ENCODE results near the gene ANGPTL7.

ANGPTL7 gene

GRCh38 chr1:11184973-11185372 lies 4.2 kb upstream of the ANGPTL7 start:
- TF ChIP-seq SNAI2 (CRISPR knock-in tag; IDR thresholded peaks at IDR 0.05) (no peak), ZFP3 (CRISPR knock-in tag; IDR thresholded peaks at IDR 0.05) (no peak), PATZ1 (CRISPR knock-in tag; IDR thresholded peaks at IDR 0.05; ENCODE audit: borderline replicate concordance) (no peak)
- ATAC-seq = no peak

GRCh38 chr1:11187000-11187399 lies 2.2 kb upstream of the ANGPTL7 start:
- no peak for TF ChIP-seq ZC3H10 (CRISPR knock-in tag; IDR thresholded peaks at IDR 0.05)
- no peak for TF ChIP-seq POU6F1 (CRISPR knock-in tag; IDR thresholded peaks at IDR 0.05; ENCODE audit: borderline replicate concordance, low read depth)
- no peak for TF ChIP-seq CSDC2 (CRISPR knock-in tag; IDR thresholded peaks at IDR 0.05)
- TF ChIP-seq ARNTL (CRISPR knock-in tag; IDR thresholded peaks at IDR 0.05; ENCODE audit: borderline replicate concordance, low read depth) = no peak
- TF ChIP-seq CSRNP3 (CRISPR knock-in tag; IDR thresholded peaks at IDR 0.05) = no peak
- no peak for TF ChIP-seq GLIS3 (CRISPR knock-in tag; IDR thresholded peaks at IDR 0.05)
- TF ChIP-seq BACH2 (CRISPR knock-in tag; IDR thresholded peaks at IDR 0.05; ENCODE audit: borderline replicate concordance) = no peak
- no peak for TF ChIP-seq ZFP3 (CRISPR knock-in tag; IDR thresholded peaks at IDR 0.05)
- no peak for TF ChIP-seq PPARA (CRISPR knock-in tag; IDR thresholded peaks at IDR 0.05; ENCODE audit: borderline replicate concordance)
- no peak for TF ChIP-seq ESRRG (CRISPR knock-in tag; IDR thresholded peaks at IDR 0.05)
- no peak for TF ChIP-seq ZNF565 (CRISPR knock-in tag; conservative IDR thresholded peaks at IDR 0.05; ENCODE audit: low read depth)
- no peak for TF ChIP-seq ZNF70 (CRISPR knock-in tag; IDR thresholded peaks at IDR 0.05)
- no peak for TF ChIP-seq TOX (CRISPR knock-in tag; IDR thresholded peaks at IDR 0.05; ENCODE audit: borderline replicate concordance)
- TF ChIP-seq ISL1 (CRISPR knock-in tag; IDR thresholded peaks at IDR 0.05) = no peak
- no peak for ATAC-seq

GRCh38 chr1:11187494-11187893 lies 1.7 kb upstream of the ANGPTL7 start:
- no peak for ATAC-seq
- TF ChIP-seq BACH2 (CRISPR knock-in tag; IDR thresholded peaks at IDR 0.05; ENCODE audit: borderline replicate concordance) (no peak), PPARA (CRISPR knock-in tag; IDR thresholded peaks at IDR 0.05; ENCODE audit: borderline replicate concordance) (no peak), TSHZ2 (CRISPR knock-in tag; IDR thresholded peaks at IDR 0.05) (no peak), GLIS3 (CRISPR knock-in tag; IDR thresholded peaks at IDR 0.05) (no peak), CSRNP3 (CRISPR knock-in tag; IDR thresholded peaks at IDR 0.05) (no peak), POU6F1 (CRISPR knock-in tag; IDR thresholded peaks at IDR 0.05; ENCODE audit: borderline replicate concordance, low read depth) (no peak), SNAI2 (CRISPR knock-in tag; IDR thresholded peaks at IDR 0.05) (no peak), ZFP3 (CRISPR knock-in tag; IDR thresholded peaks at IDR 0.05) (no peak), TCF4 (CRISPR knock-in tag; IDR thresholded peaks at IDR 0.05; ENCODE audit: borderline replicate concordance) (no peak), ZFP30 (CRISPR knock-in tag; IDR thresholded peaks at IDR 0.05) (no peak), PATZ1 (CRISPR knock-in tag; IDR thresholded peaks at IDR 0.05; ENCODE audit: borderline replicate concordance) (no peak), RARB (CRISPR knock-in tag; IDR thresholded peaks at IDR 0.05) (no peak)
